NCI-H1436 treated with DMSO at 0.1 percent for 48 hours (cell line): ENCODE results near the gene FBLN2.

Source experiments
- DNase-seq: peaks from one replicate; lab custom pipeline; 2025; lab: John Stamatoyannopoulos, UW

The FBLN2 gene

DNA sequence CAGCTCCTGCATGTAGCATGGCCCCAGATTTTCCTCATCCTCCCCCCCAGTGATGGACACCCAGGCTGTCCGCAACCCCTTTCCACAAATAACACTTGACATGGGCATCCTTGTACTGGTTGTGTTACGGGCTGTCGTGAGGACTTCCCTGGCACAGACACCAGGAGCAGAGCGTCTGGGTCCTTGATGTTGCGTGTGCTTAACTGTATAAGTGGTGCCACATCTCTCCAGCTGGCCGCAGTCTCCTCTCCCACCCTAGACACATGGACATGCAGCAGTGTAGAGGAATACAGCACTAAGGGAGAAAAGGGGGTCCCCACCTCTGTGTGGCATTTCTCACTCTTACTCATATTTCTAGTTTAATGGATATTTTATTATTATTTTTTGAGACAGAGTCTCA, 56.6 kb downstream of the FBLN2 start:
- DNase-seq: no peak

DNA sequence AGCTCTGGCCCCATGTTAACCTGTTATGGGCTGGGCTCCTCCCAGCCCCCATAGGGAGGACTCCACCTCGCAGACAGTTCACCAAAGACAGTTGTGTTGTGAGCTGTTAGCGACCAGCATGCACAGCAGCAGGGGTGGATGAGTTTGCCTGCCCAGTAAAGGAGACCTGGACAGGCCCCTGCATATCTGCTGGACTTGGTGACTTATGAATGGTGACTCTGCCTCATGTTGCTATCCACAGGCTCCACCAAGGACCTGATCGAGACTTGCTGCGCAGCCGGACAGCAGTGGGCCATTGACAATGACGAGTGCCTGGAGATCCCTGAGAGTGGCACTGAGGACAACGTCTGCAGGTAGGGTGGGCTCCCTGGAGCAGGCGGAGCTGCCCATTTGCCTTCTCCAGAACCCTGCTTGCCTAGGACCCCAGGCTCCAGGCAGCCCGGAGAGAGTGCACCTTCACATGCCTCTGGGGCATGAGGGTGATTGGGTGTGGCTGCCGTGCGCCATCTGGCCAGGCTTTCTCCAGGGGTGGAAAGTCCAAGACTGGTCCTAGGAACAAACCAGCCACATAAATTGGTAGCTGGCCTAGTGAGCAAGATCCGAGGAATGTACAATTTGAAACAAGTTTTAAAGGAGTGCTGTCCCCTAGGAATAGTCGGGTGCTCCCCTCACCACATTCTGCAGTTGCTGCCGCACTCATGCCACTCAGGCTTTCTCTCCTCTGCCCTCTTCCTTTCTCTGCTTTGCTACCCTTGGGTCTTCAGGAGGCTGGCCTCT, 59.1 kb downstream of the FBLN2 start:
- no peak for DNase-seq

GRCh38 chr3:13608969-13609725, 60.2 kb downstream of the FBLN2 start:
- no peak for DNase-seq

DNA sequence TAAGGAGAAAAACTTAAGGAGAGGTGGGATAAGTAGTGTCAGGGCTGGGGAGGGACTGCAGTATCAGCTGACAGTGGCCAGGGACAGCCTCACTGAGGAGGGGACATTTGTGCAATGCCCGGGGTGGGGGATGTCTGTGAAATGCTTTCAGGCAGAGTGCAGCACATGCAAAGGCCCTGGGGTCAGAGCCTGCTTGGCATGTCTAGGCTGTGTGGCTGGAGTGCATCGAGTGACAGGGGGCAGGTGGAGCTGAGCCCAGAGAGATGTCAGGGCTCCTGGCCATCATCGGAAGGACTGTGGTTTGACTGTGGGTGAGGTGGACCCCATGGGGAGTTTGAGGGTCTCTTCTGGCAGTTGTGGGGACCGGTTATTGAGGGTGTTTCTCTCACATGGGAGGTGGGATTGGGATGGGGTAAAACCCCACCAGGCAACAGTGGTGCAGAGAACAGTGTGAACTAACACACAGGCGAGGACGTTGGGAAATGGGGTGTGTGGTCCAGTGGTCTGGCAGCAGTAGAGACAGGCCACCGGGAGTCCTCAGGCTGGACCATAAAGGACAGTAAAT, 61.2 kb downstream of the FBLN2 start:
- no peak for DNase-seq

DNA sequence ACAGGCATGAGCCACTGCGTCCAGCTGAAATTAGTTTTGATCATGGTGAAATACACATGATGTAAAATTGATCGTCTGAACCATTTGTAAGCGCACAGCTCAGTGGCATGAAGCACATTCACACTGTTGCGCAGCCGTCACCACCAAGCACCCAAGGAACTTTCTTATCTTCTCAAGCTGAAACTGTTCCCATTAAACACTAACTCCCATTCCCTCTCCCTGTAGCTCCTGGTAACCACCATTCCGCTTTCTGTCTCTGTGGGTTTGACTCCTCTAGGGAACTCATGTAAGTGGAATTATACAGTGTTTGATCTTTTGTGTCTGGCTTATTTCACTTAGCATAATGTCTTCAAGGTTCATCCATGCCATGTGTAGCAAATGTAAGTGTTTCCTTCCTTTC, 62.3 kb downstream of the FBLN2 start:
- no peak for DNase-seq

DNA sequence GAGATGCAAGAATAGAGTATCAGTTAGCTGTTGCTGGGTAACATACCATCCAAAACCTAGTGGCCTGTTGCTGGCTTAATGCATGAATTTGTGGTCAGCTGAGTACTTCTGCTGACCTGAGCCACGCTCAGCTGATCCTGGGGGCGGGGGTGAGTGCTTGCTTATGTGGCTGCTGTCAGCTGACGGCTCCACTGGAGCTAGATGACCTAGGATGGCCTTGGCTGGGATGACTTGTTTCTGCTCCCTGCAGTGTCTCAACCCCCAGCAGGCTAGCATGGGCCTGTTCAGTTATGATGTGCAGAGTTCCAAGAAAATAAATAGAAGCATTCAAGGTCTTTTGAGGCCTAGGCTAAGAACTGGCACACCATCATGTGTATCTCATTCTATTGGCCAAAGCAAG, 63.9 kb downstream of the FBLN2 start:
- DNase-seq: no peak

GRCh38 chr3:13613343-13614190, 64.6 kb downstream of the FBLN2 start:
- DNase-seq: no peak

- no peak for DNase-seq
Measured at GRCh38 chr3:13614607-13615006, 65.7 kb downstream of the FBLN2 start.

DNA sequence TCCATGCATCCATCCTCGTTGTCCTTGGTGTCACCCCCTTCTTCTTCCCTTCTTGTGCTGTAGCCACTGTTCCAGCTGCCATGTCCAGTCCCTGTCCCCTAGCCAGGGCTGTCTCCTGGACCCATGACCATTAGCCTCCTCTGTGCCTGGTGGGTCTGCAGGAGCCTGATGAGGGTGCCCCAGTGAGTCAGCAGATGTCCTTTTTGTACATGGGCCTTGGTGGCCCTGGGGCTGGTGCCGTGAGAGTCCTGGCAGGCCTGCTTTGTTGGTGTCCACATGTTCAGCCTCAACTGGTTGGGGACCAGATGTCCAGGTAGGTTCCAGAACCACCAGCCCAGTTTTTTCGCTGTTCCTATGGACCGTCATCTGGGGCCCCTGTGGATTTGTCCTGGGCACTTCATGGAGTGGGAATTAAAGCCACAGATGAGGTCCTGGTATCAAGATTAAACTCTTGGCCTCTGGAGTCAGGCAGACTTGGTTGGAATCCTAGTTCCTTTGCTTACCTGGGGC, 66.1 kb downstream of the FBLN2 start:
- DNase-seq: no peak

DNA sequence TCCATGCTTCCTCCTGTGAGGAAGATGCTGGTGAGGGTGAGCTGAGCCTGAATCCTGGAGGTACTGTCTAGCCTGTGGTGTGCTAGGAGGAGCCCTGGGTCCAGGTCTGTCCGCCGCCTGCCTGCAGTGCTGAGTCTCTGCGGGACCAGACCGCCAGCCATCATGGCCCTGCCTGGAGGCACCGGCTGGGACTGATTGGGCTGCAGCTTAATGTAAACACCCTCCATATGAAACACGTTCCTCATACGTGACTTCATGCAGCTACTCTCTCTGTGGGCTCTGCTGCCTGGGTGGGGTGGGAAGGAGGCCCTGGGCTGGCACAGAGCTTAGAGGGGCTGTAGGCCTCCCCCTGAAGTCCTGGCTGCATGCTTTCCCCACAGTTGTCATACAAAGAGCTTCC, 67.4 kb downstream of the FBLN2 start:
- no peak for DNase-seq

DNA sequence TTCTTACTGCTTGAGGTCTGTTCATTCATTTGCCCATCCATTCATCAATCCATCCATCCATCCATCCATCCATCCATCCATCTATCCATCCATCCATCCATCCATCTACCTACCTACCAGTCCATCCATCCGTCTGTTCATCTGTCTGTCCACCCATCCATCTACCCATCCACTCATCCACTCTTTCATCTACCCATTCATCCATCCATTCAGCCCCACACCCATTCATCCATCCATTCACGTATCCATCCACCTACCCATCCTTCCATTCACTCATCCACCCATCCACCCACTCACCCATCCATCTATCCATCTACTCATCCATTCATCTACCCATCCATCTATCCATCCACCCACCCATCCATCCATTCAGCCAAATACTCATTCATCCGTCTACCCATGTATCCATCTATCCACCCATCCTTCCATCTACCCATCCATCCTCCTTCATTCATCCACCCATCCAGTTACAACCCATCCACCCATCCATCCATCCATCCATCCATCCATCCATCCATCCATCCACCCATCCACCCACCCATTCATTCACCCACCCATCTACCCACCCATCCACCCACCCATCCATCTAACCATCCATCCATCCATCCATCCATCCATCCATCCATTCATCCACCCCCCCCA, 68.3 kb downstream of the FBLN2 start:
- no peak for DNase-seq

GRCh38 chr3:13617981-13618380, 69.1 kb downstream of the FBLN2 start:
- no peak for DNase-seq

DNA sequence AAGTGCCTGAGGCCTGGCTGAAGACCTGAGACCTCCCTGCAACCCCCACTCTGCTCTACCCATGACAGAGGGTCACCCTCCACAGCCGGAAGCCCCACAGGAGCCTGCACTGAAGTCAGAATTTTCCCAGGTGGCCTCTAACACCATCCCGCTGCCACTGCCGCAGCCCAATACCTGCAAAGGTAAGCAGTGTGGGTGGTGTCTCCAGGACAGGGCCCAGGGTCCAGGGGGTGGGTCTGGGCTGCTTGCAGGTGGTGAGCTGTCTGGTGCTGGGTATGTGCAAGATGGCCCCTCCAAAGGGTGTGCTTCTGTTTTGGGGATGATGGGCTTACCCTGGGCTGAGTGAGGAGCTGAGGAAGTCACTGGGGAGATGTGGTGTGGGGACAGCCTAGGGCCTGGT, 69.9 kb downstream of the FBLN2 start:
- DNase-seq: no peak

DNA sequence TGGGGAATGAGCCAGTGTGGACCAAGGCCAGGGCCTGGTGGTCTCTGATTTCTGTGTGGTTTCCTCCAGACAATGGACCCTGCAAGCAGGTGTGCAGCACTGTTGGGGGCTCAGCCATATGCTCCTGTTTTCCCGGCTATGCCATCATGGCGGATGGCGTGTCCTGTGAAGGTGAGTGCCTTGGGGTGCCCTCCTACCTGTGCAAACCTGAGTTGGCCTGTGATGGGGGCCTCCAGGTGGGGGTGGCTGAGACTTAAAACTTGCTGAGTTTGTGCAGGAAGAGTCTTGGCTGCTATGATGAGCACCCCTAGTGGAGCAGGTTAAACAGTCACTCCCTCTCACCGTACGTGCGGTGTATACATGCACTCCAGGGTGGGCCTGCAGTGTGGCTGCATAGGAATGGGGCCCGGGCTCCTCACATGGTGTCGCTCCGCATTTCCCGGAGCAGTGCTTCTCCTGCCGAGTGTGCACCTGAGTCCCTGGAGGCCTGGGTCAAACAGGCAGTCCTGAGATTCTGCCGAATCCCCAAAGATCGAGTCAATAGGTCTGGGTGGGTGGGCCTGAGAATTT, 70.8 kb downstream of the FBLN2 start:
- DNase-seq: no peak

- no peak for DNase-seq
Measured at GRCh38 chr3:13620281-13620680, 71.4 kb downstream of the FBLN2 start.

- no peak for DNase-seq
Measured at GRCh38 chr3:13620776-13621365, 71.9 kb downstream of the FBLN2 start.

DNA sequence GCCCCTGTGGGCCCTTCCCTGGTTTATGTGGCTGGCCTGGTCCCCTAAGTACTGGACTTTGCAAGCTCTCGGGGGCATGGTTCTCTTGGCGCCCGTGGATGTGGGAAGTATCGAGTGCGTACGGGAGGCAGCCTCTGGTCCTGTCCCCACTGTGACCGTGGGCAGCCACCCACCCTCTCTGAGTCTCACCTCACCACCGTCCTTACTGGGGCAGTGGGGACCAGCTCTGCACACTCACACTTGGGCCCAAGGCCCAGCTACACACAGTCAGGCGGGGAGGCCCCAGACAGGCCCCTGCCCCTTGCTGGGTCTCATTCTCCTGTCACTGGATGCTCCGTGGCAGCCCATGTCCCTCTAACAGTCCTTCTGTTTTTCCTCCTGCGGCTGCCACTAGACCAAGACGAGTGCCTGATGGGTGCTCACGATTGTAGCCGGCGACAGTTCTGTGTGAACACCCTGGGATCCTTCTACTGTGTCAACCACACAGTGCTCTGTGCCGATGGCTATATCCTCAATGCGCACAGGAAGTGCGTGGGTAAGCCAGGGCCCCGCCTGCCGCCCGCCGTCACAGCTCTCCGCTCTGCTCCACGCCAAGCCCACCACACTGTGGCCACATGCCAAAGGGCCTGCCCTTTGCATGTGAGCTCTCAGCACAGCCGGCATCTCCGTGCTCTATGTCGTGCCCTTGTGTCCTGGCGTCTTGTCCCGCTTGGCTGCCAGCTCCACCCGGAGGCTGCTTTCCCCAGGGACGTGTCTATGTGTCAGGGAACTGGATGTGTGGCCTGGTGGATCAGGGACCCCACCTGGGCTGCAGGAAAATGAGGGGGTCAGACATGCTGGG, 72.7 kb downstream of the FBLN2 start:
- DNase-seq: no peak

DNA sequence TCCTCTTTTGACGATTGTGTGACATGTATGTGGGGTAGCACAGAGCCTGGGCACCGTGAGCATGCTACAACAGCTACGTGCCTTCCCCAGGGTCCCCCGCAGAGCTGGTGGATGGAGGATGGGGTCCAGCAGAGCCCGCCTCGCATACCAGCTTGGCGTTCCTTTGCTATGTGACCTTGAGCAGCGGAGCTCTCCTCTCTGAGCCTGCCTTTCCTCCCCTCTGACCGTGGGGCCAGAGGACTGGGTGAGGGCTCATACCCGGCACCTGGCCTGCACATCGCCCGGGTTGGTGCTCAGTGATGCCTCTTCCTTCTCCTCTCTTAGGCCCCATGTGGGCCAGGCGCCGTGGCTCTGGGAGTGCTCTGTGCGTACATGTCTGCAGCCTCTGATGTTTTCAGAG, 73.4 kb downstream of the FBLN2 start:
- DNase-seq: no peak

DNA sequence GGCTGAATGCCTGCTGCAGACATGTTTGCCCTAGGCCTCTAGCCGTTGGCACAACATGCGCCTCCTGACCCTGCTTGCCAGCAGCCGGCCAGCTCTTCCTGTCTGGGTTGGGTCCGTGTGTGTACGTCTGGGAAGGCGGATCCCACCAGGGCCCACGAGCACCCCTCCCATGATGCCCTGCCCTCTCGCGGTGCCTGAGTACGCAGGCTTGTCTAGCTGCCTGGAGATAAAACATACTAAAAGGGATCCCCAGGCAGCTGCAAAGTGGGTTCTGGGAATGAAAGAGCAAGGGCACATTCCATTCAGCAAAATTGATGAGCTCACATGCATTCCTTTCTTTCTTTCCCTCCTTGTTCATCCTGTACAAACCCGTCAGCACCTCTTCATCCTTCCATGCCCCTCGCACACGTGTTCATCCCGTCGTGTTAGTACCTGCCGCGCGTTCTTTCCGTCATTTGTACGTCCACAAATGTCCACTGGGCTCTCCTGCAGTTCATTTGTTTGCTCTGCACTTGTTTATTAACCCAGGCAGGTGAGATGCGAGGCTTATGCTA, 74.3 kb downstream of the FBLN2 start:
- no peak for DNase-seq

- no peak for DNase-seq
Measured at GRCh38 chr3:13624021-13624420, 75.1 kb downstream of the FBLN2 start.
